ENCODE results near the gene TMEM94. TPM values are rescaled to one million over a fixed set of nuclear protein-coding genes. Genes with fewer than 3 reads are reported as not detected.

The TMEM94 gene
- total and polyA plus RNA-seq, 2 experiments from 2014 or later, result 43.5 to 53.5 TPM

- H3K79me2 ChIP-seq, result peaks cover 44% of the 10 kb centered on the region
- H3K9me3 ChIP-seq (ENCODE audit: low read depth), result no peaks in the 10 kb centered on the region
- no peak overlapping the region for H3K4me2 ChIP-seq
- 92% methylated on average over 9 of the region's 9 CpGs for WGBS (ENCODE audit: low lambda C conversion rate, missing lambda C conversion rate)
- no peaks in the 10 kb centered on the region for H3K27me3 ChIP-seq
- H3K4me3 ChIP-seq, result no peak overlapping the region
- H2AFZ ChIP-seq, result no peak overlapping the region
- peak overlapping the region; percentile 23 for H3K27ac ChIP-seq
- H3K36me3 ChIP-seq (replicated peaks; ENCODE audit: insufficient read depth, low read depth), result no peaks in the 10 kb centered on the region
- H3K4me1 ChIP-seq (ENCODE audit: insufficient read depth), result peaks cover 48% of the 10 kb centered on the region
- no peaks in the 10 kb centered on the region for H4K20me1 ChIP-seq (ENCODE audit: insufficient read depth, poor library complexity, severe bottlenecking)
- DNase-seq (ENCODE audit: low spot score), result no peak
- TF ChIP-seq EZH2 (IDR thresholded peaks at IDR 0.05; ENCODE audit: borderline replicate concordance) (no peak), EZH2phosphoT487 (IDR thresholded peaks at IDR 0.05; ENCODE audit: low read depth, severe bottlenecking, unreplicated experiment) (no peak), CTCF (IDR thresholded peaks at IDR 0.05; ENCODE audit: poor library complexity) (no peak)
- no peaks in the 10 kb centered on the region for H3K9me2 ChIP-seq (replicated peaks; ENCODE audit: insufficient read depth)
Observed at GRCh38 chr17:75547091-75547490, 90.7 kb downstream of the TMEM94 start.

- peak overlapping the region; percentile 68 for H3K4me2 ChIP-seq
- H3K4me1 ChIP-seq (ENCODE audit: insufficient read depth), result peaks cover 48% of the 10 kb centered on the region
- no peaks in the 10 kb centered on the region for H3K27me3 ChIP-seq
- WGBS (ENCODE audit: low lambda C conversion rate, missing lambda C conversion rate), result 76% methylated on average over 5 of the region's 5 CpGs
- peak overlapping the region; percentile 100 for H3K27ac ChIP-seq
- H3K4me3 ChIP-seq, result no peak overlapping the region
- no peak for DNase-seq (ENCODE audit: low spot score)
- H3K9me3 ChIP-seq (ENCODE audit: low read depth), result no peaks in the 10 kb centered on the region
- no peaks in the 10 kb centered on the region for H3K9me2 ChIP-seq (replicated peaks; ENCODE audit: insufficient read depth)
- no peak overlapping the region for H2AFZ ChIP-seq
- H4K20me1 ChIP-seq (ENCODE audit: insufficient read depth, poor library complexity, severe bottlenecking), result no peaks in the 10 kb centered on the region
- TF ChIP-seq EZH2phosphoT487 (IDR thresholded peaks at IDR 0.05; ENCODE audit: low read depth, severe bottlenecking, unreplicated experiment), result no peak
- H3K36me3 ChIP-seq (replicated peaks; ENCODE audit: insufficient read depth, low read depth), result no peaks in the 10 kb centered on the region
- peaks cover 39% of the 10 kb centered on the region for H3K79me2 ChIP-seq
Observed at GRCh38 chr17:75548813-75549212, 92.4 kb downstream of the TMEM94 start.

Small RNA genes lying within 50 kb of the gene (microRNA-seq; reads per million reads assigned to microRNA genes)
- gene MIR6785, result 2.2 reads per million

Small RNA genes lying within 50 kb of the gene (small RNA-seq; reads per million reads assigned to genes)
- gene RF00019, result not detected
- gene RNU6-938P, result not detected

Other genes with a start within 250 kb of the TMEM94 start
- gene GGA3, start 195.0 kb upstream of the TMEM94 start, total RNA-seq, result 17.7 and 24.4 TPM in 2 replicates
- 20.2 and 26.0 TPM in 2 replicates for gene GGA3, start 195.0 kb upstream of the TMEM94 start, polyA plus RNA-seq
- gene MRPS7, start 194.8 kb upstream of the TMEM94 start, total RNA-seq, result 43.4 and 47.5 TPM in 2 replicates
- 94.9 and 102 TPM in 2 replicates for gene MRPS7, start 194.8 kb upstream of the TMEM94 start, polyA plus RNA-seq
- 11.0 and 12.4 TPM in 2 replicates for gene MIF4GD, start 185.4 kb upstream of the TMEM94 start, total RNA-seq
- 23.6 and 31.4 TPM in 2 replicates for gene MIF4GD, start 185.4 kb upstream of the TMEM94 start, polyA plus RNA-seq
- gene SLC25A19, start 167.2 kb upstream of the TMEM94 start, total RNA-seq, result 4.6 and 10.8 TPM in 2 replicates
- 7.6 and 8.4 TPM in 2 replicates for gene SLC25A19, start 167.2 kb upstream of the TMEM94 start, polyA plus RNA-seq
- 90.6 and 101 TPM in 2 replicates for gene GRB2, start 51.0 kb upstream of the TMEM94 start, total RNA-seq
- gene GRB2, start 51.0 kb upstream of the TMEM94 start, polyA plus RNA-seq, result 82.7 and 86.7 TPM in 2 replicates
- gene CASKIN2, start 58.9 kb downstream of the TMEM94 start, total RNA-seq, result 5.3 and 9.8 TPM in 2 replicates
- gene CASKIN2, start 58.9 kb downstream of the TMEM94 start, polyA plus RNA-seq, result 14.5 and 16.2 TPM in 2 replicates
- gene TSEN54, start 59.9 kb downstream of the TMEM94 start, total RNA-seq, result 30.4 and 42.5 TPM in 2 replicates
- 46.3 and 52.3 TPM in 2 replicates for gene TSEN54, start 59.9 kb downstream of the TMEM94 start, polyA plus RNA-seq
- 60.9 and 81.8 TPM in 2 replicates for gene LLGL2, start 69.1 kb downstream of the TMEM94 start, total RNA-seq
- 154 and 194 TPM in 2 replicates for gene LLGL2, start 69.1 kb downstream of the TMEM94 start, polyA plus RNA-seq
- gene MYO15B, start 131.2 kb downstream of the TMEM94 start, total RNA-seq, result 99.8 and 153 TPM in 2 replicates
- gene MYO15B, start 131.2 kb downstream of the TMEM94 start, polyA plus RNA-seq, result 124 and 132 TPM in 2 replicates
- gene SMIM5, start 176.8 kb downstream of the TMEM94 start, total RNA-seq, result 4.1 and 4.5 TPM in 2 replicates
- gene SMIM5, start 176.8 kb downstream of the TMEM94 start, polyA plus RNA-seq, result 6.8 and 7.7 TPM in 2 replicates
- 11.8 and 23.1 TPM in 2 replicates for gene RECQL5, start 210.5 kb downstream of the TMEM94 start, total RNA-seq
- gene RECQL5, start 210.5 kb downstream of the TMEM94 start, polyA plus RNA-seq, result 44.4 and 79.6 TPM in 2 replicates
- 59.3 and 67.5 TPM in 2 replicates for gene SAP30BP, start 210.7 kb downstream of the TMEM94 start, total RNA-seq
- gene SAP30BP, start 210.7 kb downstream of the TMEM94 start, polyA plus RNA-seq, result 89.9 and 110 TPM in 2 replicates

All from hepatocyte (in vitro differentiated cells).